ENCODE measurements around the gene SORL1. TPM values are rescaled to one million over a fixed set of nuclear protein-coding genes. Genes with fewer than 3 reads are reported as not detected.
"Not testable (repeated sequence)": the region's sequence is repeated elsewhere in the genome, so short reads cannot be mapped to it uniquely, and the experiment has no call there.

SORL1 gene
- total RNA-seq, result 100 to 1,000 TPM in 1 of 2 donors, 10 to 100 TPM in 1; 66.1 to 121 TPM

- DNase-seq, result peak; percentile 85
- H3K9ac ChIP-seq (ENCODE audit: low read depth in 2 of 2, low read length in 2 of 2), result peak within 1 kb of the TSS; percentile 82 to 83
- peak within 1 kb of the TSS; percentile 79 for H3K4me3 ChIP-seq
- TF ChIP-seq CTCF (IDR thresholded peaks at IDR 0.05), result peak; percentile 32
- H3K27ac ChIP-seq, result peak within 1 kb of the TSS; percentile 92
- H3K27me3 ChIP-seq, result no peaks in the 10 kb centered on the region
- no peaks in the 10 kb centered on the region for H3K9me3 ChIP-seq
- H3K4me1 ChIP-seq, result no peaks in the 10 kb centered on the region
- intact Hi-C loops (cut with DNase I), result no loop called here
- no peaks in the 10 kb centered on the region for H3K36me3 ChIP-seq
Measured at GRCh38 chr11:121451986-121452608, at the start of gene SORL1. Gene SORL1 (plus strand): TSS chr11:121452314. CDS start chr11:121452332, 18 bp downstream.

GRCh38 chr11:121405646-121406045, 46.5 kb upstream of the SORL1 start:
- no peaks in the 10 kb centered on the region for H3K36me3 ChIP-seq
- no peaks in the 10 kb centered on the region for H3K4me1 ChIP-seq
- no peak for DNase-seq
- no peak overlapping the region for H3K4me3 ChIP-seq
- no peak for TF ChIP-seq CTCF (IDR thresholded peaks at IDR 0.05)
- no peak overlapping the region for H3K27ac ChIP-seq
- no peaks in the 10 kb centered on the region for H3K9me3 ChIP-seq
- no peaks in the 10 kb centered on the region for H3K27me3 ChIP-seq
- H3K9ac ChIP-seq (ENCODE audit: low read depth in 2 of 2, low read length in 2 of 2), result no peak overlapping the region
- intact Hi-C loops (cut with DNase I), result no loop called here

- Histone ChIP-seq H3K9ac (ENCODE audit: low read depth in 2 of 2, low read length in 2 of 2) (no peak overlapping the region), H3K4me3 (no peak overlapping the region), H3K4me1 (no peaks in the 10 kb centered on the region), H3K27me3 (no peaks in the 10 kb centered on the region), H3K9me3 (no peaks in the 10 kb centered on the region), H3K27ac (no peak overlapping the region), H3K36me3 (no peaks in the 10 kb centered on the region)
- TF ChIP-seq CTCF (IDR thresholded peaks at IDR 0.05), result no peak
- DNase-seq, result peak; percentile 8
- intact Hi-C loops (cut with DNase I), result no loop called here
Measured at GRCh38 chr11:121406291-121406690, 45.8 kb upstream of the SORL1 start.

GRCh38 chr11:121408830-121409229, 43.3 kb upstream of the SORL1 start:
- no peak overlapping the region for H3K4me3 ChIP-seq
- H3K9ac ChIP-seq (ENCODE audit: low read depth in 2 of 2, low read length in 2 of 2), result no peak overlapping the region
- no peaks in the 10 kb centered on the region for H3K9me3 ChIP-seq
- no peak for DNase-seq
- no peaks in the 10 kb centered on the region for H3K36me3 ChIP-seq
- peak overlapping the region; percentile 19 for H3K27ac ChIP-seq
- H3K4me1 ChIP-seq, result no peaks in the 10 kb centered on the region
- intact Hi-C loops (cut with DNase I), result no loop called here
- TF ChIP-seq CTCF (IDR thresholded peaks at IDR 0.05), result no peak
- H3K27me3 ChIP-seq, result no peaks in the 10 kb centered on the region

GRCh38 chr11:121410041-121410440, 42.1 kb upstream of the SORL1 start:
- not testable (repeated sequence) for H3K4me1 ChIP-seq

GRCh38 chr11:121411330-121411729, 40.8 kb upstream of the SORL1 start:
- H3K4me3 ChIP-seq; H3K4me1 ChIP-seq; intact Hi-C loops (cut with DNase I); H3K36me3 ChIP-seq; H3K27me3 ChIP-seq; H3K27ac ChIP-seq; H3K9me3 ChIP-seq; H3K9ac ChIP-seq (ENCODE audit: low read depth in 2 of 2, low read length in 2 of 2); DNase-seq: not testable (repeated sequence)

More at GRCh38 chr11:121410041-121410440, 42.1 kb upstream of the SORL1 start:
- H3K27me3 ChIP-seq; DNase-seq; H3K27ac ChIP-seq; intact Hi-C loops (cut with DNase I); H3K9me3 ChIP-seq; H3K36me3 ChIP-seq; H3K4me3 ChIP-seq; H3K9ac ChIP-seq (ENCODE audit: low read depth in 2 of 2, low read length in 2 of 2): not testable (repeated sequence)

Data from colonic mucosa (tissue), 4 donors.